Neuronal stem cell (in vitro differentiated cells): ENCODE data around the gene PDE9A.

Experiments
- DNase-seq: peaks from one replicate; pipeline ENCODE4 v3.0.0-alpha.2; 2013; ENCODE audit warnings: low spot score
- H2AFZ ChIP-seq: one replicate; pipeline ENCODE4 v1.6.1; 2013; ENCODE audit warnings: mild to moderate bottlenecking, low read length, inconsistent platforms
- H2AK5ac ChIP-seq: 2 replicates; pipeline ENCODE4 v1.6.1; 2013; ENCODE audit warnings: low read depth, mild to moderate bottlenecking, inconsistent platforms, low read length, moderate library complexity, mixed read lengths
- H2BK120ac ChIP-seq: 2 replicates; pipeline ENCODE4 v1.6.1; 2013; ENCODE audit warnings: low read depth, mild to moderate bottlenecking, inconsistent platforms, low read length, moderate library complexity, mixed read lengths
- H2BK12ac ChIP-seq: one replicate; pipeline ENCODE4 v1.6.1; 2013; ENCODE audit warnings: low read length, inconsistent platforms
- H2BK15ac ChIP-seq: 2 replicates; pipeline ENCODE4 v1.6.1; 2013; ENCODE audit warnings: mild to moderate bottlenecking, low read length, inconsistent platforms, mixed read lengths
- H2BK5ac ChIP-seq: one replicate; pipeline ENCODE4 v1.6.1; 2013; ENCODE audit warnings: inconsistent platforms, mild to moderate bottlenecking, low read length, moderate library complexity
- H3K14ac ChIP-seq: one replicate; pipeline ENCODE4 v1.6.1; 2013; ENCODE audit warnings: low read length, inconsistent platforms
- H3K18ac ChIP-seq: 2 replicates; pipeline ENCODE4 v1.6.1; 2013; ENCODE audit warnings: low read length, inconsistent platforms
- H3K23ac ChIP-seq: 2 replicates; pipeline ENCODE4 v1.6.1; 2013; ENCODE audit warnings: low read depth, mild to moderate bottlenecking, mixed read lengths, low read length, inconsistent platforms; ENCODE audit not compliant: poor library complexity
- H3K27ac ChIP-seq: replicated peaks from 3 replicates; pipeline ENCODE4 v1.5.1; 2013; ENCODE audit warnings: low read length, inconsistent platforms
- H3K27me3 ChIP-seq, 3 experiments: 2 replicates each; pipeline ENCODE4 v1.6.1; 2013; ENCODE audit warnings: low read length in 3 of 3, mild to moderate bottlenecking in 2 of 3, inconsistent platforms in 1 of 3, low read depth in 1 of 3, mixed read lengths in 1 of 3, moderate library complexity in 1 of 3; ENCODE audit not compliant: control insufficient read depth in 3 of 3, insufficient read depth in 3 of 3
- H3K36me3 ChIP-seq, 2 donors: replicated peaks in 1 of 2; 2 replicates each; pipeline ENCODE4 v1.6.1; 2013; ENCODE audit warnings: low read length in 2 of 2; ENCODE audit not compliant: control insufficient read depth in 2 of 2, insufficient read depth in 2 of 2
- H3K4ac ChIP-seq: 2 replicates; pipeline ENCODE4 v1.6.1; 2013; ENCODE audit warnings: inconsistent platforms, mild to moderate bottlenecking, low read length, moderate library complexity
- H3K4me1 ChIP-seq, 2 donors: 1 replicate in 1 of 2; 2 replicates in 1 of 2; pipeline ENCODE4 v1.6.1; 2013; ENCODE audit warnings: low read length in 2 of 2, low read depth in 1 of 2; ENCODE audit not compliant: control insufficient read depth in 2 of 2, insufficient read depth in 1 of 2
- H3K4me2 ChIP-seq: one replicate; pipeline ENCODE4 v1.6.1; 2013; ENCODE audit warnings: mild to moderate bottlenecking, low read length, inconsistent platforms; ENCODE audit not compliant: insufficient read depth, poor library complexity, severe bottlenecking
- H3K4me3 ChIP-seq, 2 donors: 2 replicates each; pipeline ENCODE4 v1.5.1; 2013; ENCODE audit warnings: low read length in 2 of 2, mild to moderate bottlenecking in 2 of 2, inconsistent platforms in 1 of 2, moderate library complexity in 1 of 2
- H3K79me1 ChIP-seq: one replicate; pipeline ENCODE4 v1.6.1; 2013; ENCODE audit warnings: low read depth, mild to moderate bottlenecking, inconsistent platforms, low read length, moderate library complexity
- H3K9ac ChIP-seq: one replicate; pipeline ENCODE4 v1.6.1; 2013; ENCODE audit warnings: mild to moderate bottlenecking, low read depth, low read length, inconsistent platforms; ENCODE audit not compliant: poor library complexity
- H3K9me3 ChIP-seq, 2 donors: replicated peaks in 1 of 2; 2 replicates each; pipeline versions ENCODE3 to v1.6.1; 2013; ENCODE audit warnings: low read length in 2 of 2, mild to moderate bottlenecking in 2 of 2, inconsistent platforms in 1 of 2, low read depth in 1 of 2, mixed read lengths in 1 of 2, moderate library complexity in 1 of 2; ENCODE audit not compliant: control insufficient read depth in 2 of 2, insufficient read depth in 1 of 2
- H4K8ac ChIP-seq: one replicate; pipeline ENCODE4 v1.6.1; 2013; ENCODE audit warnings: low read depth, mild to moderate bottlenecking, inconsistent platforms, low read length, moderate library complexity
- H4K91ac ChIP-seq: one replicate; pipeline ENCODE4 v1.6.1; 2013; ENCODE audit warnings: low read length, low read depth, mild to moderate bottlenecking, inconsistent platforms; ENCODE audit not compliant: poor library complexity
- WGBS, 2 donors: extraction: QIAGEN DNeasy Blood & Tissue Kit; methylation state at CpG; one replicate each; pipeline ENCODE4 v1.1.7; 2013; ENCODE audit warnings: missing lambda C conversion rate in 2 of 2, mixed read lengths in 1 of 2; ENCODE audit not compliant: insufficient read length in 2 of 2, insufficient replicate concordance in 1 of 2; ENCODE audit errors: extremely low coverage in 2 of 2; 5-methylcytosine and 5-hydroxymethylcytosine counted together

The PDE9A gene

DNA sequence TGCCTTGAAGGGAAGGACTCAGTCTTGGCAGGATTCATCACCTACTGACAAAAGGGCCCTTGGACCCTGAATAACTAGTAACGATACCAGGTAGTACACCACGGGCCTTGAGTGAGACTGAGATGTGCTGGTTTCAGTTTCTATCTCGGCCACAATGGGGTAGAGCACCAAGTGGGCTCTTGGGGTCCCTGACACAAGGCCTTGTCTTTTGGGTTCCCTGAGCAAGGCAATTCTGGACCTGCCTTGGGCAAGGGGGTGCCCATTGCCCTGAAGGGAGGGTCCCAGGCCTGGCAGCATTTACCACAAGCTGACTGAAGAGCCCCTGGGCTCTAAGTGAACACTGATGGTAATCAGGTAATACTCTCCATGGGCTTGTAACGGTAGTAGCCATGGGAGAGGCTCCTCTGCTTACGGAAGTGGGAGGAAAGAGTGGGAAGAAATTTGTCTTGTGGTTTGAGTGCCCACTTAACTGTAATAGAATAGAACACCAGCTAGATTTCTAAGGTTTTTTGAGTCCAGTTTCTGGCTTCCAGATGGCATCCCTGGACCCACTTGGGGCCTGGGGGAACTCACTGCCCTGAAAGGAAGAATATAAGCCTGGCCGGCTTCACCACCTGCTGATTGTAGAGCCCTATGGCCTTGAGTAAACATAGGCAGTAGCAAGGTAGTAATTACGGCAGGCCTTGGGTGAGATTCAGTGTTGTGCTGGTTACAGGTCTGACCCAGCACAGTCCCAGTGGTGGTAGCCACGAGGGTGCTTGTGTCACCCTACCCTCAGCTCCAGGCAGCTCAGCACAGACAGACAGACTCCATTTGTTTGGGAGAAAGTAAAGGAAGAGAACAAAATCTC lies 167.4 kb downstream of the PDE9A start:
- Histone ChIP-seq H2BK5ac (no peak overlapping the region), H3K9ac (no peak overlapping the region), H2BK15ac (no peak overlapping the region), H3K27me3 (peaks cover 0 to 2% (median 0%) of the 10 kb centered on the region in 3 experiments), H3K79me1 (no peaks in the 10 kb centered on the region), H4K91ac (no peak overlapping the region), H3K27ac (no peak overlapping the region), H2AK5ac (no peak overlapping the region), H3K36me3 (no peaks in the 10 kb centered on the region), H2BK120ac (no peak overlapping the region), H2AFZ (no peak overlapping the region), H3K4ac (no peak overlapping the region), H3K23ac (no peak overlapping the region), H2BK12ac (no peak overlapping the region), H3K9me3 (peaks cover 7% of the 10 kb centered on the region in 2 donors), H3K4me3 (peak overlapping the region in 1 of 2 donors; percentile 48), H3K4me1 (no peaks in the 10 kb centered on the region), H4K8ac (no peak overlapping the region), H3K18ac (no peak overlapping the region), H3K4me2 (no peak overlapping the region), H3K14ac (no peak overlapping the region)
- no CpG with 5 or more reads among the region's 8 CpGs for WGBS, 2 donors
- DNase-seq: no peak
